Epithelial cell of esophagus (primary cell): ENCODE results near the gene TNIK.
A peak's percentile ranks its signal among the peaks of the same experiment; 100 is the strongest.
"Not testable (repeated sequence)": the region's sequence is repeated elsewhere in the genome, so short reads cannot be mapped to it uniquely, and the experiment has no call there.

Experiments used
- DNase-seq: peaks from one replicate; pipeline ENCODE4 v3.0.0; 2010; ENCODE audit warnings: low read depth
- H3K4me3 ChIP-seq: 2 replicates; pipeline ENCODE4 v1.5.1; 2011; ENCODE audit warnings: mild to moderate bottlenecking, low read length, control low read depth
- CTCF ChIP-seq: IDR thresholded peaks from 2 replicates; pipeline ENCODE4 v1.5.1; 2011; ENCODE audit warnings: low read depth, mild to moderate bottlenecking, low read length, control low read depth, inconsistent platforms; ENCODE audit not compliant: insufficient read depth; ENCODE audit errors: missing control alignments

The TNIK gene

GRCh38 chr3:171383206-171384018 lies 76.8 kb downstream of the TNIK start:
- no peak for DNase-seq
- TF ChIP-seq CTCF: no peak
- no peak overlapping the region for H3K4me3 ChIP-seq

- not testable (repeated sequence) for DNase-seq, H3K4me3 ChIP-seq
- TF ChIP-seq CTCF: peak; percentile 7
These were observed 77.9 kb downstream of the TNIK start for GRCh38 chr3:171382347-171382746.

- no peak for TF ChIP-seq CTCF
- H3K4me3 ChIP-seq: no peak overlapping the region
- no peak for DNase-seq
These were observed 79.3 kb downstream of the TNIK start for GRCh38 chr3:171380711-171381425.

GRCh38 chr3:171379961-171380483 lies 80.2 kb downstream of the TNIK start:
- no peak for TF ChIP-seq CTCF
- H3K4me3 ChIP-seq: no peak overlapping the region
- no peak for DNase-seq

GRCh38 chr3:171379281-171379680 lies 80.9 kb downstream of the TNIK start:
- no peak overlapping the region for H3K4me3 ChIP-seq
- no peak for TF ChIP-seq CTCF
- no peak for DNase-seq

- no peak for DNase-seq
- H3K4me3 ChIP-seq: no peak overlapping the region
- no peak for TF ChIP-seq CTCF
These were observed 81.6 kb downstream of the TNIK start for GRCh38 chr3:171378586-171378985.
